Sigmoid colon (tissue), 4 donors: ENCODE results near the gene KRTAP4-6.

Source experiments
- CTCF ChIP-seq, 4 experiments: fragments of 450-650 bp in 3 of 4; fragments of 200-600 bp in 1 of 4; IDR thresholded peaks; one replicate each; pipeline ENCODE4 v1.5.1; 2016 to 2019; ENCODE audit warnings: antibody characterized with exemption in 4 of 4, mild to moderate bottlenecking in 3 of 4, moderate library complexity in 2 of 4
- EP300 ChIP-seq, 4 donors: sonication (generic); formaldehyde crosslinking; IDR thresholded peaks; one replicate each; pipeline ENCODE4 v1.6.1; 2017; ENCODE audit warnings: antibody characterized with exemption in 4 of 4
- POLR2A ChIP-seq, 2 donors: fragments of 450-650 bp; IDR thresholded peaks; one replicate each; pipeline ENCODE4 v1.6.1; 2016; ENCODE audit warnings: antibody characterized with exemption in 2 of 2, mild to moderate bottlenecking in 2 of 2, moderate library complexity in 2 of 2
- POLR2AphosphoS5 ChIP-seq, 4 donors: sonication (generic); formaldehyde crosslinking; IDR thresholded peaks; one replicate each; pipeline ENCODE4 v1.6.1; 2017; ENCODE audit warnings: antibody characterized with exemption in 4 of 4

GRCh38 chr17:41185001-41185400, 44.7 kb upstream of the KRTAP4-6 start:
- TF ChIP-seq POLR2A (IDR thresholded peaks at IDR 0.05), result no peak
- TF ChIP-seq CTCF (IDR thresholded peaks at IDR 0.05), result no peak
- no peak for TF ChIP-seq POLR2AphosphoS5 (IDR thresholded peaks at IDR 0.05)
- no peak for TF ChIP-seq EP300 (IDR thresholded peaks at IDR 0.05)
